Superior temporal gyrus (tissue), 1 donor: ENCODE measurements around the gene DCDC1.

Experiments used
- DNase-seq: peaks from one replicate; pipeline ENCODE4 v3.0.0-alpha.2; 2016; ENCODE audit errors: extremely low spot score

Gene DCDC1

DNA sequence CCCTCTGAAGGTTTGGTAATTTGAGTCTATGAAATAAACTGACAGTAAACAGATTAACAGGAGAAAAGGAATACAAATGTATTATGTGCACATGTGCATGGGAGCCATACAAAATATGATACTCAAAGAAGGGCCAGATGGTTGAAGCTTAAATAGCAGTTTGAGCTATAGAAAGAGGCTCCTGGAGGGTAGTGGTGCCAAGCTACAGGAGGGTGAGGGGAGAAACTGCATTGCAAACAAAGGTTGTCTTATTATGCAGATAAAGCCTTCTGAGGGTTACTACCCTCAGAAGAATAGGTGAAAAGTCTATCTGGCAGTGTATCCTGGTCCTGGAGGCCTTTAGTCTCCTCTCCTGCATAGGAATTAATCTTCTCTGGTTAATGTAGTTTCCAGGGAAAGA is 516.1 kb downstream of the DCDC1 start:
- DNase-seq, result no peak

DNA sequence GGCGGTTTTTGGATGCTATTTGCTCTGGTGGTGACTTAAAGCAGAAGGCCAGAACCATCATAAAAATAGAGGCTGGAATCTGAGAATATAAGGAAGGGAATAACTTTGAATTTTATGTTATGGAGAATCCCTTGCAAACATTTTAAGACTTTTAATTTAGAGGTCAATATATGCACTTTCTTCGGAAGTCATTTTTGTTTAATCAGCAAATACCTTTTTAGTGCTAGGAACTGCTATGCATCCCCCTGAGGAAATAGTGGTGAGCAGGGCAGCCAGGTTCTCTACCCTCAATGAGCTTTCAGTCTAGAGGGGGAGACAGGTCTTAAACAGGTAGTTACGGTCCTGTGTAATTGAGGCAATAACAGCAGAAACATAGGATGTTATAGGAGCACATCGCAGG is 516.9 kb downstream of the DCDC1 start:
- DNase-seq, result no peak

DNA sequence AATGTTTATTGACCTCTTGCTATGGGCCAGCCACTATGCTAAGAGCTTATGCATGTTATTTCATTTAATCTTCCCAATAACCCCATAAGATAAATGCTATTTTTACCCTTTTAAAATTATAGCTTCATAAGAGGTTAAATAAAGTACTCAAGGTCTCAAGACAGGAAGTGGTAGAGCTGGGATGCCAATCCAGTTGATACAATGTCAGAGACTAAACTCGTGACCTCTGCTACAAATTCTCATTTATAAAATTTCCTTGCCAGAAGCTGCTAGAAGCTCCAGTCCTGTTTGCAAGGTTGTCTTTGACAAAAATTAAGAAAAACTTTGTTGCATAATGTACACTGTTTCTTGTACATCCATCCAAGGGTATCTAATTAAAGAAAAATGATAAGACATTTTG is 517.4 kb downstream of the DCDC1 start:
- no peak for DNase-seq

DNA sequence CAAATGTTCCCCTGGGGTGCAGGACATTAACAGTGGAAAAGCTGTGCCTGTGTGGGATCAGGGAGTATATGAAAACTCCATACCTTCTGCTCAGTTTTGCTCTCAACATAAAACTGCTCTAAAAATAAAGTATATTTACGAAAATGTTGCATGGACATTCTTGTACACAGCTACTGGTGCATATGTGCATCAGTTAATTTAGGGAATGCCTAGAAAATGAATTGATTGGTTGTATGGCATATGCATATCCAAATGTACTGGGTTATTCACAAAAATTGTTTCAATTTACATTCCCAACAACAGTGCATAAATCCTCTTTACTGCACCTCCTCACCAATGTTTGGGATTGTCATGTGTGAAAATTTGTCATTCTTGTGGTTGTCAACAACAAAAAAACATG is 532.3 kb downstream of the DCDC1 start:
- no peak for DNase-seq

DNA sequence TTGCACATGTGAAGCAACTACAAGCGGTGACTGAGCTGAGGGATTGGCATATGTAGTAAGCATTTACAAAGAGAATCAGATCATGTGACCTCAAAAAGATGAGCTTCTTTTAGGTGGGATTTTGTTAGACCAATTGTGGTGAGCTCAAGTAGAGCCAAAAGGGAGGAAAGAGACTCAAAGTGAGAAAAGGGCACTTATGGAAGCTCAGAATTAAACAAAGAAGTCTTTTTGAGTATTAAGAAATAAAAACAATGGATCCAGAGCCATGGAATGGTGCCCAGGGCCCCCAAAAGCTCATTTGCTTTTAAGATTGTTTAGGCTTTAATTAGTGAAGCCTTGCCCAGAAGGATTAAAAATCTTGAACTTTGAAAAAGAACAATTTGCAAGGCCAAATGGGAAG is 536.7 kb downstream of the DCDC1 start:
- no peak for DNase-seq

DNA sequence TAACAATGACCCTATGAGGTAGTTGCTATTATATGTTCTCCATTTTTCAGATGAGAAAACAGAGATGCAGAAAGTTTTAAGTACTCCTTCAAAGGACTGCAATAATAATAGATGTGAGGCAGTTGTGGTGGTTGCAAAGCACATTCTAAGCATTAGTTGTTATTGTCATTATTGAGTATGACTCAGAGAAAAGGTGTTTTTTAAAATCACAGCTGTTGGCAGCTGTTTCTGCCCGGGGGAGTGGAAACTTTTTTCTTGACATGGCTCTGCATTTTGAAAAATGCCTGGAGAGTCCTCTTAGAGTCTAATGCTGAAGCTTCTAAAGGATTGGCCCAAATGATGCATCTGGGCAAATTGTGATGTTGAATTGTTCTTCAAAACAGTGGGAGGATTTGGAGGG is 538.9 kb downstream of the DCDC1 start:
- no peak for DNase-seq

DNA sequence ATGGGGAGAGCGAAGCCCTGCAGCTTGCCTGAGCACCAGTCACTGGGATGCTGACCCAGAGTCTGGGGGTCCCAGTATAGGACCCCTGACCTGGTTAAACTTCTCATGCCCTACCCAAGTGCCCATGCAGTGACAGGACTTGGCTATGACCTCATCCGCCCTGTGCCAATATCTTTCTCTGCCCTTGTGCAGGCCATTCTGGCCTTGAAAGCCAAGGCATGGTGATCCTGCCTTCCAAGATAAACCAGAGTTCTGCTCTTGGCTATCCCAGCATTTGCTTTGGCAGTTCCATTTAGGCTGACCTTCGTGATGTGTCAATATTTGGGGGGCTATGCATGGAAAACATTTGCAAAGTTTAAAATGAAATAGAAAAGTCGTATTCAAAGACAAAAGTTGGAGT is 542.6 kb downstream of the DCDC1 start:
- DNase-seq, result no peak

DNA sequence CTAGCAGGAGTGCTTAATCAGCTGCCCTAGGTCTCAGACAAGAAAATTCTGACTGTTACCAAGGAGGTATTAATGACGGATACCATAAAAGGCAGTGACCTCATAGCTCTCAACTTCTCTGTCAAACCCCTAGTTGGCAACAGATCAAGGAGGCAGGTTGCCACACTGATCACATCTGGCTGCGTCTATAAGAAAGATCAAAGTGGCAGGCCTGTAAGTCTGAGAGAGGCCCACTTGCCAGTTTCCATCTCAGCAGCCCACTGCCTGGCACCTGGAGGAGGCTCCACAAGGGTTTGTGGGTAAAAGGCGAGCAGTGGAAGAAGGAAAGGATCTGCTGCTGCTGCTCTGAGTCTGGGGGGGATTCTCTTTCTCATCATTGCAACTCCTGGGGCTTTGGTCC is 543.8 kb downstream of the DCDC1 start:
- DNase-seq, result no peak

DNA sequence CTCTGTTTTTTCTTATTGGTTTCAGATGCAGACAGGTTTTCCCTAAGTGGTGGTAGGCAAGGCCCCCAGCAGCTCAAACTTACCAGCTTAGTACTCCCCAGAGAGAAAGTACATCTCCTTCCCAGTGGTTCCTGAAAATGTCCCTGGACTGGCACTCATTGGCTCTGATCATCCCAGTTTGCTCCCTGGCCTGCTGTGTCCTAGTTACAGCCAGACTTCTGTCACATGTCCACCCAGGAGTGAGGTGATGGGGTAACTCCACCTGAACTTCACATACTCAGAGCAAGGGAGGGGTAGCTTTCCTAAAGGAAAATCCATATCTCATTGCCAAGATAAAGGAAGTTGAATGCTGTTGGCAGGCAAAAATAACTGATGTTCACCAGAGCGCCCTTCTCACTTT is 546.4 kb downstream of the DCDC1 start:
- no peak for DNase-seq

DNA sequence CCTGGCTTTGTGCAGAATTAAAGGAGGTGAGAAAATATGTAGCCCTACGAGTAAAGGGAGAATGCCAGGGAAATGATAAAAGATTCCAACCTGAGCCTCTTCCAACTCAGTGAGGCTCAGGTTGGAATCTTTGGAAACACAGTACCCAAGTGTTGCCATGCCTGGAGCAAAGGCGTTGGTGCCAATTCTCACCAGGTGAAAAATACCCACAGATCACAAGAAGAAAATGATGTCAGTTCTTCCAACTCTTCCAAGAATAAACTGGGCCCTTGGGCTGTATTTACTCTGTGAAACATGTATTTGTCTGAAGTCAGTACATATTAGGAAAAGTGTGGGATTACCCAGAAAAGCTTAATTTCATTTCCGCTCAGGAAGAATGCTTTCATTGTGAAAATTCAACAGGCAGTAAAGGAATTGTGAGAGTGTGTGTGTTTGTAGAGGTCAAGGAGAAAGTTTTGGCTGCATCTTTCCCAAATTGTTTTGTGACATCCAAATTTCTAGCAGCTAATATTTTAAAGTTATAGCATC is 548.0 kb downstream of the DCDC1 start:
- no peak for DNase-seq

DNA sequence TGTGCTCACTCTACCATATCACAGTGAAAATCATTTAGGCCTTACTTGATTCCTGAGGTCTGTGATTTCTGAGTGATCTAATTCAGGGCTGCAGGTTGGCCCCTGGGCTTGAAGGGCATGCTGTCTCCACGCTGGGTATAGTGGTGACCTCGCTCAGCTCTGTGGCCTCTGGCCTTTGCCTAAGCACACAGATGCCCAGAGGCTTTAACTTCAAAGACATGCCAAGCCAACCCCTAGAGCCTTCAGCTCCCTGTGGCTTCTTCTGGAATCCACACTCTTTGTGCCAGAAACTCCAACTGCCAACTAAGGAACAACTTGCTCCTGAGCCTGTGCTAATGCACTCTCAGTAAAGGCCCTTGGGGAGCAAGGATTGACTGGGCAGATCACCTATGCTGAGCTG is 550.8 kb downstream of the DCDC1 start:
- DNase-seq, result no peak

DNA sequence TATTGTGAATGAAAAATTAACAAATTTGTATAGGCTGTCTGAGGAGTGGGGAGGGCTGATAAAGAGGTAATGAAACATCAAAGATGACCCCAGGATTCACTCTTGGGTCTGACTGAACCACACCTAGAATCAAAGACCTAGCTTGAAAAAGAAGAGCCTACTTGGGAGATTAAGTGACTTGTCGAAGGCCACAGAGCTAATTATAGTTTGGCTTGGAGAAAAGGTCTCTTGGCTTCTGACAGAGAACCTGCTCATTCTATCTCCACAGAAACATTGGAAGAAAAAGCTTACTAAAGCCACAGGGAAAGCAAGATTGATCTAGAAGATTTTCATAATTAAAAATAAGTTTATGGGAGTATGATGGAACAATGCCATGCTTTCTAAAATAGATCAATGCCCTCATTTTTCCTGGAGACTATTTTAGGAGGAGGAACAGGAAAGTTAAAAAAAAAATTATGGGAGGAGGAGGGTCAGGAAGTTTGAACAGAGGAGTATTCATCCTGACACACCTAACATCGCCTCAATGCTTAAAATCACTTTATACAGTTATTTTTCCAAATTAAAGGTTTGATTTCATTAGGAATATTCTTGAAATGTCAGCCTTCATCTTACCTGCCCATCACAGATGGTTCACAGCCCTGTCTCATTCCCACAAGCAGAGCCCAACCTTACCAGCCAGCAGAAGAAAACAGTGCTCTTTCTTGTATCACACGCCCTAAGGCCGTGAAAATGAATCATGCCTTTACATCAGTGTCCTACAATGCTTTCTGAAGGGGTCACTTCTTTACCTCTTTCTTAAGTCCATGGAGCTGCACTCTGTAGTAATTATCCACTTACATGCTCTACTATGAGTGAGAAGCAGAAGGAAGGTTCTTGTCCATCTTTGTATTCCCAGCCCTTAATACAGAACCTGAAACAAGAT is 552.3 kb downstream of the DCDC1 start:
- DNase-seq, result no peak

DNA sequence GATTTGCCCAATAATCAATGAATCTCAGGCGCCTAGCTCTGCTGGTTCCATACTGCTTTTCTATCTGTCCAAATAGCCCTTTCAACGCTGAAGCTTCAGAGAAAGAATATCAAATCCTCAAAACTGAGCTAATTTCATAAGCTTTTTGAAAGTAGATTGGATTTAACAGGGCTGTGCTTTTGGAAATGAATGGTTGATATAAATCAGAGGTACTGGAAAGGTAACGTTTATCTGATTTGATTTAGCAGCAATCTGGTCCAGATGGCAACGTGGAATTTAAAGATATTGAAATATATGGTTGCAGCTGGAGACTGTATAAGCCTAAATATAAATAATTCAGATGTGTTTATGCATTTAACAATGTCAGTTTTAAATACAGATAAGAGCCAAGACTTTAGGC is 553.9 kb downstream of the DCDC1 start:
- no peak for DNase-seq

DNA sequence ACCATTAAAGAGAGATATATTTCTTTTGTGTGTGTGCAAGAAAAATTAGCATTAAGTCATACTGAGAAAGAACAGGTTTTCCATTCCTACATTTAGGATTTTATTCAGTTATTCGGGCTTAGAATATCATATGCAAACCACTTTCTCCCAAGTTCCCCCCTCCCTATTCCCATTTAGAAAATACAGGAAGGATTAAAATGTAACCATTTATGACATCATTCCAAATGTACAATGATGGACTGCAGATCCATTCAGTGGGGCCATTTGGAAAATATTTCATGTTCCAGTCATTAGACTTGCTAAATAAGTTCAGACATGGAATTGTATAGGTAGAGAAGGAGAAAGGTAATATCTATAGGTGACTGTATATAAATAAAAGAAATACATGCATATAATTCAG is 554.8 kb downstream of the DCDC1 start:
- no peak for DNase-seq
